Suppressor macrophage treated with lipopolysaccharide for 1 hour (primary cell): ENCODE measurements around the gene LCN10.
A peak's percentile ranks its signal among the peaks of the same experiment; 100 is the strongest.
"Not testable (repeated sequence)": the region's sequence is repeated elsewhere in the genome, so short reads cannot be mapped to it uniquely, and the experiment has no call there.

Experiments used
- DNase-seq, 3 donors: peaks; one replicate each; pipeline ENCODE4 v3.0.0-alpha.2; 2020 to 2022

Gene LCN10

DNA sequence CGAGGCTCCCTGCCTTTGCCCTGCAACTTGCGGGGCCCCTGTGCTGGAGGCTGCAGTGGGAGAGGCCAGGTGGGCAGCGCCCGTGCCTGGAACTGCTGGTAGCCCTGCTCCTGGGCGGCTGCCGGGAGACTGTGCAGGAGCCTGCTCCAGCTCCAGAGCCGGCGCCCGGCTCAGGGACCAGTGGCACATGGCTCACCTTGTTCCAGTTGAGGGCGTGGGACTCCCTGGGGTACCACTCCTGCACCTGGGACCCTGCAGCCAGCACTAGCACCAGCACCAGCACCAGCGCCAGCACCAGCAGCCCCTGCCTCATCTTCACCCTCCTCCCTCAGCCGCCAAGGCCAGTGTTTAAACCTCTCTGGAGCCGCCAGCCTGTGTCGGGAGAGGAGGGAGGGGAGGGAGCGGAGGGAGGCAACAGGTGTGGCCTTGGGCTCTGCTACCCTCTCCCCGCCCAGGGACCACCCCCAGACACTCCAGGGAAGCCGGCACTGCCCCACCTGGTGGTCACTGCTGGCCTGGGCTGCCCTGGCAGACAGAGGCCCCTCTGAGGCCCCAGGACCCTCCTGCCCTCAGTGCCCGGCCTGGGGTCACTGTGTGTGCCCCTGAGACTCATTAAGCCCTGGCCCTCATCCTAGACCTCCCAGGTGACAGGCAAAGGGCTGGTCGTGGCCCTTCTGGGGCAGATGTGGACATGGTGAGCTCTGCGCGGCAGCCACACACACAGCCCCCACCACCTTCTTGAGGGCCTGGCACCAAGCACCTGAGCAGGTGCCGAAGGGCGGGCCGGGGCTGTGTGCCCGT lies at the start of gene LCN10:
LCN10 (minus strand) TSS at position 350 of the 801 bp plus-strand sequence; CDS start at position 313, 37 bp downstream.
- DNase-seq = no peak

DNA sequence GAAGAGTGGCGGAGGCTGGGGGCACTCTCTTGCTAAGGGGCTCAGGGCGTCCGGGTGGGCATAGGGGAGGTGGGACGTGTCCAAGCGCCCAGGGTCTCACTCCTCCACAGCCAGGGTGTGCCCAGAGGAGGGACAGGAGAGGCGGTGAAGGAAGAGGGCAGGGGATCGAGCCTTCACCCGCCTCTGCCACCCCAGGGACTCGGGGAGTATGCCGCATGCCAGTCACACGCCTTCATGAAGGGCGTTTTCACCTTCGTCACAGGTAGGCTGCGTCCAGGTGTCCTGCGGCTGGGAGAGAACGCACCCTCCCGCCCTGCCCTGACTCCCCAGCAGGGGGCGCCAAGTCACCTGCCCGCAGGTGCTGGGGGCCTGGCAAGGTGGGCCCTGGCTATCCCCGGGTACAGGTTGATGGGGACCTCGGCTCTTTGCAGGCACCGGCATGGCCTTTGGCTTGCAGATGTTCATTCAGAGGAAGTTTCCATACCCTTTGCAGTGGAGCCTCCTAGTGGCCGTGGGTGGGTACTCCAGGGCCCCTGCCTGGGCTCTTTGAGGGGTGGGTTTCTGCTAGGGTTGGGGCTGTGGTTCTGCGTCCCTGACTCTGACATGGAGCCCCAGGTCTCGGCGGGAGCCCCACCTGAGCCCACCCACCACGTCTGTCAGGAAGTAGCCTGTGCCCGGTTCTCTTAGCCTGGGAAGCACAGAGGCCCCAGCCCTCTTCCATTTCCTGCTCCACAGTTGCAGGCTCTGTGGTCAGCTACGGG lies 49.0 kb upstream of the LCN10 start:
- peak; percentile 55 to 73 (median 67) for DNase-seq

DNA sequence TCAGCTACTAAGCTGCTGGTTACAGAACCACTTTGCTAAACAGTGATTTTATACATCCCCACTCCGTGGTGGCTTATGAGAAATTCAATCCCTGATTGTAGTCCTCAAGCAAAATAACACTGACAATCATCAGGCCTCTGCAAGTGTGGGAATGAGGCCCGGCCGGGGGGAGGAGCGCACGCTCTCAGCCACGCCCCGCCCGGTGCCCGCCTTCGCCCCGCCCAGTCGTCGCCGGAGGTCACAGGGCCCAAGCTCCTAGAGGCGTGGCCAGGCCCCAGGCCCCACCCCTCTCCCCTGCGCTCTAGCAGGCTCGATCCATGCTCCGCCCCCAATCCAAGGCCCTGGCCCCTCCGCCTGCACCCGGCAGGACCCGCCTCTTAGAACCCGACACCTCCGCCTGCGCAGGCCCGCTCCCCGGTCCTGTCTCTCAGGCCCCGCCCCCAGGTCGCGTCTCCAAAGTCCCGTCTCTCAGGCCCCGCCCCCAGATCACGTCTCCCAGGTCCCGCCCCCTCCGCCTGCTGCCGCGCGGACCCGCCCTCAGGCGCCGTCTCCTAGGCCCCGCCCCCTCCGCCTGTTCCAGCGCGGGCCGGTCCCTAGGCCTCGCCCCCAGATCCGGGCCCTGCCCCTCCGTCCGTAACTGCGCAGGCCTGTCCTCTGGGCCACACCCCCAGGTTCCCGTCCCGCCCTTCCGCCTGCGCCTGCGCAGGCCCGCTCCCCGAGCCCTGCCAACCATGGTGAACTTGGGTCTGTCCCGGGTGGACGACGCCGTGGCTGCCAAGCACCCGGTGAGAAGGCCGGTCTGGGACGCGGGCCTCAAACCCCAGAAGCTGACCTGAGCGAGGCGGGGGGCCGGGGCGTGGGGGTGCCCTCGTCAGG lies 48.1 kb upstream of the LCN10 start, which contains the start of gene TMEM141:
TMEM141 (plus strand) TSS at position 705 of the 876 bp plus-strand sequence; CDS start at position 732, 27 bp downstream.
- DNase-seq = peak; percentile 100

DNA sequence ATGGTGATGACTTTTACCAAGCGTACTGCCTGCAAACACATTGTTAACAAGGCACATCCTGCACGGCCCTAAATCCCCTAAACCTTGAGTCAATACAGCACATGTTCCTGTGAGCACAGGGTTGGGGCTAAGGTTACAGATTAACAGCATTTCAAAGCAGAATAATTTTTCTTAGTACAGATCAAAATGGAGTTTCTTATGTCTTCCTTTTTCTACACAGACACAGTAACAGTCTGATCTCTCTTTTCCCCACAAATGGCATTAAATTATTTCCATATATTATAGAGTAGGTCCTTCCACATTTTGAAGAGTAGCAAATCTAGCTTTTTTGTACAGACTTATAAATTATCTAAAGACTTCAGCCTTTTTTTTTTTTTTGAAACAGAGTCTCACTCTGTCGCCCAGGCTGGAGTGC lies 46.8 kb upstream of the LCN10 start:
- no peak for DNase-seq

DNA sequence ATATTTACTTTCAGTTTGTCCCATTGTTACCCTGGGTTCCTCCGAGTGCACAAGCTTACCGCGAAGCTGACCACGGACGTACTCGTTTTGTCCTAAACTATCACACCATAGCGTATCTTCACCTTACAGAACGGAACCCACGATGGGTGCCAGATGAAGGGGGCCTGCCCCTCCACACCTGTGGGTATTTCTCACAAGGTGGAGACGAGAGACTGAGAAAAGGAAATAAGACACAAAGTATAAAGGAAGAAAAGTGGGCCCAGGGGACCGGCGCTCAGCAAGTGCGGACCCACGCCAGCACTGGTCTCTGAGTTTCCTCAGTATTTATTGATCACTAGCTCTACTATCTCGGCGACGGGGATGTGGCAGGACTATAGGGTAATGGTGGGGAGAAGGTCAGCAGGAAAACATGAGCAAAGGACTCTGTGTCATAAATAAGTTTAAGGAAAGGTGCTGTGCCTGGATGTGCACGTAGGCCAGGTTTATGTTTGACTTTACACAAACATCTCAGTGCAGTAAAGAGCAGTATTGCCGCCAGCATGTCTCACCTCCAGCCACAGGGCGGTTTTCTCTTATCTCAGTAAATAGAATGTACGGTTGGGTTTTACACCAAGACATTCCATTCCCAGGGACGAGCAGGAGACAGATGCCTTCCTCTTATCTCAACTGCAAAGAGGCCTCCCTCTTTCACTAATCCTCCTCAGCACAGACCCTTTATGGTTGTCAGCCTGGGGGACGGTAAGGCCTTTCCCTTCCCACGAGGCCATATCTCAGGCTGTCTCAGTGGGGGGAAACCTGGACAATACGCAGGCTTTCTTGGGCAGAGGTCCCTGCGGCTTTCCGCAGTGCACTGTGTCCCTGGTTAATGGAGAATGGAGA lies 46.1 kb upstream of the LCN10 start:
- DNase-seq = not testable (repeated sequence)

DNA sequence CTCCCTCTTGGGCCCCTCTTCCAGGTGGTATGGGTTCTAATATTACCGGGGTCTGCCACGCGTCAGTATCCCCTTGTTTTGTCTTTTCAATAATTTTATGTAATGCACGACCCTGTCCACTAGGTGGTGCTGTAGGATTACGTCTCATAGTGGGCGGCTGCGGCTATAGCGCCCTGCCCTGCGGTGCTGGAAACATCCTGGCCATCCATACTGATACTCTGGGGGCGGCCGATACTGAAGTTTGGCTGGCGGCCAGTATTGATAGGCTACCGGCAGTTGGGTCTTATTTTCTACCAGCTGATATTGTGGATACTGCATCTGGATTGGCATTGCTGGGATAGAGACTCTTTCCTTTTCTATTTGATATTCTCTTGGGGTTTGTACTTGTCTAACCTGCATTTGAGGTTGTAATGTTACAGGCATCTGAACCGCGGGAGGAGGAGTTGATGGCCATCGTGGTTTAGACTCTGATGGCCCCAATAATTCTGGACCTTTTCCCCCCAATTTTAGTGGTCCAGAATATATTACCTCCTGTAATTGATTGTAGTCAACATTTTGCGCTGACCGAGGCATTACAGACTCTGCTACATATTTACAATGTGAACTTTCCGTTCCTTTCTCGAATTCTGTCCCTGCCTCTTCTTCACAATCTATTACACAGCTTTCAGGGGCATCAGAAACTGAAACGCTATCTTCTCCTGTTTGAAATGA lies 45.1 kb upstream of the LCN10 start:
- DNase-seq = peak; percentile 78 to 84 (median 82)

DNA sequence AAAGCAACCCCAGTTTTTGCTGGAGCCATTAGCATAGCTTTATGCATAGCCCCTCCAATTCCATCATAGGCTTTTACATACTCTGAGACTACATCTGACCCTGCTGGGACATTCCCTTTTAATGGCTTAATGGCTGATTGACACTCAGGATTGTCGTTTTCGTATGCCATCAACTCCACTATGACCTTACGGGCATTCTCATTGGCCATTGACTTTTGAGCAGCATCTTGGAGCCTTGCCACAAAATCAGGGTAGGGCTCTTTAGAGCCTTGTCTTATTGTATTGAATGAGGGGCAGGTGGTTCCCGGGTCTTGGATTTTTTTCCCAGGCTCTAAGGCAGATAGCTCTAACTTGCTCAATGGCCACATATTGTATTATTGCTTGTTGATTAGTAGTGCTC lies 44.2 kb upstream of the LCN10 start:
- not testable (repeated sequence) for DNase-seq

DNA sequence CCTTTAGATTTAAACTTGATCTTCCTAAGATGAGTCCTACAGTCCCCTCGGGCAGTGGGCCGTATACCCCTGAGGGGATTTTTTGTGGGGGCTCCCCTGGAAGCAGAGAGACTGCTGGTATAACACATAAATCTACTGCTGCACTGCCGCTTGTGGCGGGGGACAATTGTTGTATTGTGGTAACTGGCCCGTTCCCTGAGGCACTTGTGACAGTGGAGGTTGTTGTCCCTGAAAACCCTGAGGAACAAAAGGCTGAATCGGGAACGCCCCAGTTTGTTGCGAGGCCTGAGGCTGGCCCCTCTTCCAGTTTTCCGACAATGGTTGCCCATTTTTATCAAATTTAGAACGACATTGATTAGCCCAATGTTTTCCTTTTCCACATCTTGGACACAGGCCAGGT lies 43.7 kb upstream of the LCN10 start:
- no peak for DNase-seq

DNA sequence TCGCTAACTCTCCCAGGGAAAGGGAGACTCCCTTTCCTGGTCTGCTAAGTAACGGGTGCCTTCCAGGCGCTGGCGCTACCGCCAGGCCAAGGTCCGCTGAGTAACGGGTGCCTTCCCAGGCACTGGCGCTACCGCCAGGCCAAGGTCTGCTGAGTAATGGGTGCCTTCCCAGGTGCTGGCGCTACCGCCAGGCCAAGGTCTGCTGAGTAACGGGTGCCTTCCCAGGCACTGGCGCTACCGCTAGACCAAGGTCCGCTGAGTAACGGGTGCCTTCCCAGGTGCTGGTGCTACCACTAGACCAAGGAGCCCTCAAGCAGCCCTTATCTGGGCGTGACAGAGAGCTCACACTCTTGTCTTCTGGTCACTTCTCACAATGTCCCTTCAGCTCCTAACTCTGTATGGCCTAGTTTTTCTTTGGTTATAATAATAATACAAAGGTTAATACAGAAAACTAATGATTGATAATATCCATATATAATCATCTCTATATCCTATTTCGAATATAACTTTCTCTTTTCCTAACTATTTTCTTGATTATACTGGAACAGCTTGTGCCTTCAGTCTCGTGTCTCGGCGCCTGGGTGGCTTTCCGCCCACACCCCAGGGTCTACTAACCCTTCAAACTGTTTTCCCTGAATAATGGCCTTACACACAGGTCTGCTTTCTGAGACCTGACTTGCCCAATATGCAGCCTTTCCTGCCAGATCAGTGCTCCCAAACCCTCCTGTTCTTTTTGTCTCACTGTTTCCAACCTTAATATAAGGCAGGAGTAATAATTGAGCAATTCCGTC lies 43.0 kb upstream of the LCN10 start:
- not testable (repeated sequence) for DNase-seq

DNA sequence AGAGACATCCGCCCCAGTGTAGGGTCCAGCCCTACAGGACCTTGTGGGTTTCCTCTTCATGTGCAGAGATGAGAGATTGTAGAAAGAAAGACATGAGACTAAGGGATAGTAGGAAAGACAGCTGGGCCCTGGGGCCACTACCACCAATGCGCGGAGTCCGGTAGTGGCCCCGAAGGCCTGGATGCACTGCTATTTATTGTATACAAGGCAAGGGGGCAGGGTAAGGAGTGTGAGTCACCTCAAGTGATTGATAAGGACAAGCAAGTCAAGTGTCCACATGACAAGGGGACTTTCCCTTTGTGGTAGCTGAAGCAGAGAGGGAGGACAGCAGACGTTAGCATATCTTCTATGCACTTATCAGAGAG lies 42.2 kb upstream of the LCN10 start:
- DNase-seq = no peak

DNA sequence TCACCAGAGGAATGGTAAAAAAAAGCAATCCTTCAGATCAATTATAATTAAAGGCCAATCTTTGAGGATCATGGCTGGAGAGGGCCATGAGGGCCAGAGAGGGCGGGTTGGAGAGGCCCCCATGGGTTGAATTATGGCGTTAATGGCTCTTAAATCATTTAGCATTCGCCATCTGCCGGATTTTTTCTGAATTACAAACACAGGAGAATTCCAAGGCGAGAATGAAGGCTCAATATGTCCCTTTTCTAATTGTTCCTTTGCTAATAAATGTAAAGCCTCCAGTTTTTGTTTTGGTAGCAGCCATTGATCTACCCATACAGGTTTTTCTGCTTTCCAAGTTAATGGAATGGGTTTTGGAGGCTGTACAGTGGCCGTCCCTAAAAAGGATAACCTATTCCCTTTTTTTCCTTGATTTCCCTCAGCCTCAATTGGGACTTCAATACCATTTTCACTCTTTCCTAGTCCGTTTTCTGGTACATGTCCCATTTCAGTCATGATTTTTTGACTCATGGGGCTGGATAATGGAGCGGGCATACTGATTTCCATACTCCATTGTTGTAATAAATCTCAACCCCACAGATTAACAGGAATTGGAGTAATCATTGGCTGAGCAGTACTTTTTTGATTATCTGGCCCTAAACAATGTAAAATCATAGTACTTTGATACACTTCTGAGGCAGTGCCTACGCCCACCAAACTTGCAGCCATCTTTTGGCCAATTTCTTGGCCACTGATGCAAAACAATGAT lies 41.7 kb upstream of the LCN10 start:
- peak; percentile 58 to 65 (median 63) for DNase-seq

DNA sequence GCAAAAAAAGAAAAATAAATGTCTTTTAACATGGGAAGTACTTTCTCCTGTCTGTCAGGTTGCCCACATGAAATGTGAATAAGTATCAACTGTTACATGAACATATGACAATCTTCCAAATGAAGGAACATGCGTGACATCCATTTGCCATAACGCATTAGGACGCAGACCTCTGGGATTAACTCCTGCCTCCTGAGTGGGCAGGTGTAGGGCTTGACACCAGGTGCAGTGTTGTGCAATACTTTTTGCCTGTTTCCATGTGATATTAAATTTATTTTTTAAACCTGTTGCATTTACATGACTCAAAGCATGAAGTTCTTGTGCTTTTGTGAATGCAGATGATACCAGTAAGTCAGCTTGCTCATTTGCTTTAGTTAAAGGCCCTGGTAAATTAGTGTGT lies 39.7 kb upstream of the LCN10 start:
- DNase-seq = no peak

DNA sequence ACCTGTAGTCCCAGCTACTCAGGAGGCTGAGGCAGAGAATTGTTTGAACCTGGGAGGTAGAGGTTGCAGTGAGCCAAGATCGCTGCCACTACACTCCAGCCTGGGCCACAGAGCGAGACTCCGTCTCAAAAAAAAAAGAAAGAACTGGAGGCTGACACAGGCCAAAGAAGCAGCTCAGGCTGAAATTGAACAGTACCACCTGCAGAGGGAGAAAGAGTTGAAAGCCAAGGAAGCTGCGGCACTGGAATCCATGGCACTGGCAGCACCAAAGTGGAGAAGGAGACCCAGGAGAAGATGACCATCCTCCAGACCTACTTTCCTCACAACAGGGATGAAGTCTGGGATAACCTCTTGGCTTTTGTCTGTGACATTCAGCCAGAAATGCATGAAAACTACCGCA lies 37.1 kb upstream of the LCN10 start:
- DNase-seq = no peak

DNA sequence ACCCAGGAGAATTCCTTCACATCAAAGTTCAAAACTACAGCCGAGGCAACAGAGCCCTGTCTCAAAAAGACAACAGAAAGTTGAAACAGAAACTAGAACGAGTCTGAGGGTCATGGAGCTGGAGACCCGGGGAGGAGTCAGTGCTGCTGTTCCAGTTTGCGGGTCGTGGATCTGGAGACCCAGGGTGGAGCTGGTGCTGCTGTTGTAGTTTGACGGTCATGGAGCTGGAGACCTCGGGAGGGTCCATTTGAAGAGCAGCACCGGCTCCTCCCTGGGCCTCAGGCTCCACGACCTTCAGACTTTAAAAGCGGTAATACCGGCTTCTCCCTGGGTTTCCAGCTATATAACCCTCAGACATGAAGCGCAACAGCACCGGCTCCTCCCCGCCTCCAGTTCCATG lies 34.6 kb upstream of the LCN10 start:
- no peak for DNase-seq

DNA sequence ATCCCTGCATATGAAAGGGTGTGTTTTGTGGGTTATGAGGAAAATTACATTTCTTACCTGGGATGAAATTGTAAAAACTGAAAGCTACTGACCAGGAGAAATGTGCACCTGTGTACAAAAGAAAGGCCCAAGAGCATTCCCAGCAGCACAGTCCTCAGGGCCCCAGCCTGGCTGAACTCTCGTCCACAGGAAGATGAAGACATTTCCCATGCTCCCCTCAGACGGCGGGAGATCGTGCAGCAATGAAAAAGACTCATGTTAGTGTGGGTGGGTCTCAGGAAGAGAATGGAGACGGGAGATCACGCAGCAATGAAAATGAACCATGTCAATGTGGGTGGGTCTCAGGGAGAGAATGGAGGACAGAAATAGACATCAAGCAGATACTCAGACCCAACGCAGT lies 34.2 kb upstream of the LCN10 start:
- DNase-seq = no peak

DNA sequence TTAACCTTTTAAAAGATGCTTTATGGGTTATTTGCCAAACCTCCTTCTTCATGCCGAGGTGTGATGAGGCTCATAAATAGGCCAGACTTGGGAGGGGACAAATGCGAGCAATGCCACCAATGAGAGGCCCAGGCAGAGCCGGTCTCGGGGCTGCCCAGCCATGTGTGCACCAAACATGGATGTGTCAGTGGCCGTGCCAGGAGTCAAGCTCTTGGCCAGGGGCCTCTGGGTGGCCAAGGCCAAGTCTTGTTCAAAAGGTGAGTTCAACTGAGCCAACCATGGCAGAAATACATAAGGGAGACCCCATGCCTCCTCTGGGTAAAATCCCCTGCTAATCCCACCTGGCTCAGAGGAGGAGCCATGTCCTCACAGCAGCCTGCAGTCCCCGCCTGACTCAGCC lies 32.5 kb upstream of the LCN10 start:
- no peak for DNase-seq

DNA sequence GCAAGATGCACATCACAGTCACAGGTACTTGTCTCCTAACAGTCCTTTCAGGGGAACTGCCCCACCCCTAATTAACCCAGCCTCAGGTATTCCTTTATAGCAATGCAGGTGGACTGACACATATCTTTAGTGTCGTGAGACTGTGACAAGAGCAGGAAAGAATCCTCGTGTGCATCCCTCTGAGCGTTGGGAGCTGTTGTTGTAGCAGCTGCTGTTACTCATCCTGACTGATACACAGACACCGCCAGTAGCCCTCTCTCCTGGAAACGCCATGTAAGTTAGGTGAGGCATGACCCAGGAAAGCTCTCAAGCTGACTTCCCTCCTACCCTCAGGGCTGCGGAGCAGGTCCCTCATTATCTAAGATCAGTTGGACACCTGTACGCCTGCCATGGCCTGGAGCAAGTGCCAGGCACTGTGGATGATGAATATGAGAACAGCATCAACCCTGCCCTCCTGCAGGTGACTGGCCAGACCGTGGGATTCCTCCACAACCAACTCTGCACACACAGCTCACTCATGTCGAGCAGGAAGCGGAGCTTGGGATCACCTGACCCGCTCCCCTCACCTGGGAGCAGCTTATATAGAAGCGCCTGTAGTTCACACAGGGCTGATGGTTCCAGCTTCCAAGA lies 31.8 kb upstream of the LCN10 start:
- no peak for DNase-seq

DNA sequence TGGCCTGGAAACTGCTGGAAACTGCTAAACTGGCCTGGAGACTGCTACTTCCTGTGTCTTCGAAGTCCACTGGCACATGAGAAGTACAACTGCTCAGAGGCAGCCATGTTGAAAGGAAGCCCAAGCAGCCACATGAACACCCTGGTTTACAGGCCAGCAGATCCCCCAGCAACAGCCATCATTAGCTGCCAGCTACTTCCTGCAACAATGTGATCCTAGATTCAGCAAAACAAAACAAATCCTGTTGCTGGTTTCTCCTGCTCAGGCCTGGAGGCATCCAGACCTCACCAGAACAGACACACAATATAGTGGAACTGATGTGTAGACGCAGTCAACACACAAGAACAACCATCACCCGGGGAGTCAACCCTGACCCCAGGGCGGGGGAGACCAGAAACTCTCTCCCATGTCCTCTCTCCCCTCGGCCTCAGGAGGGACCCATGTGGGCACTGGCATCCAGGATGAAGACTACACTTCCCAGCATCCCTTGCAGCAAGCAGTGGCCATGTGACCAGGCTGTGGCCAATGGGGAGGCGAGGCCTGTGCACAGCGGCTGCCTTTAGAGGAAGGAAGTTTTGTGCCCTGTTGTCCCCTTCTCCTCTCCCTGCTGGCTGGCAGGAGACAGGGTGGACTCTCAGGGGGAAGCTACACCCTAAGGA lies 30.8 kb upstream of the LCN10 start:
- peak; percentile 46 to 55 (median 53) for DNase-seq
